Measurements from ENCODE around the gene CA5B. TPM values are rescaled to one million over a fixed set of nuclear protein-coding genes. Genes with fewer than 3 reads are reported as not detected.
"Not testable (repeated sequence)": the region's sequence is repeated elsewhere in the genome, so short reads cannot be mapped to it uniquely, and the experiment has no call there.

CA5B gene
- polyA plus RNA-seq, 2 donors = 1.5 to 1.6 TPM

DNA sequence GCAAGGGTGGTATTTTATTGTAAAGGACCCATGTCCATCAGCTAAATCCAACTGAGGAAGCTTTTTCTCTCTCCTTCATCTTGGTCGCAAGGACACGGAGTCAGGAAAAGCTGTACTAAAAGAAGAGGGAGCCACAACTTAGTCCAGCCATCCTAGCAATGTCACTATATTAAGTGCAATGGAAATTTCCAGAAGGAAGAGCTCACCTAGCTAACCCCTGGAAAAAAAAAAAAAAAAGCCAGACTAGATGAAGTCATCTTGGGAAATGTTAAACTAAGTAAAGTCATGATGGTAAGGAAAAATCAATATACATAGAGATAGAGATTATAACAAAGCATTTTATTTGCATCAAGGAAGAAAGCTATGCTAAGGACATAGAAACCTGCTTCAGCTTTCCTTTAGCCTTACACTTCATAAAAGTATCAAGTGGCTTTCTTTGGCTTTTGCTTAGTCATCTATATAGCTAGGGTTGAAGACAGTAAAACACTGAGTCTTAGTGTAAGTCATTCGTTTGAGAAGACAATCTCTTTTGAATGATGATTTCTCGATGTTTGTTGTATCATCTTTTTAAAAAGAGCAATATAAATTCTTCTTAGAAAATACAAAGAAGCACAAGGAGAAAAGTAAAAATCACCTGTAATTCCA is 18.6 kb upstream of the CA5B start:
- H3K36me3 ChIP-seq (ENCODE audit: control insufficient read depth in 2 of 2, insufficient read depth in 2 of 2, low read length in 1 of 2) = no peaks in the 10 kb centered on the region
- 86 to 87% methylated on average over 4 of the region's 4 CpGs for WGBS, 2 donors
- no peak overlapping the region for H3K27ac ChIP-seq (ENCODE audit: low read depth in 2 of 2, low read length in 1 of 2)
- no peak overlapping the region for H3K4me3 ChIP-seq (ENCODE audit: low read depth in 1 of 2, low read length in 2 of 2)
- H3K27me3 ChIP-seq (ENCODE audit: control insufficient read depth in 1 of 2, insufficient read depth in 2 of 2, low read length in 2 of 2) = no peaks in the 10 kb centered on the region
- H3K9me3 ChIP-seq (ENCODE audit: control insufficient read depth in 2 of 2, insufficient read depth in 1 of 2, low read depth in 1 of 2, low read length in 1 of 2) = no peaks in the 10 kb centered on the region
- no peaks in the 10 kb centered on the region for H3K4me1 ChIP-seq (ENCODE audit: control insufficient read depth in 2 of 2, insufficient read depth in 2 of 2, low read length in 1 of 2)

DNA sequence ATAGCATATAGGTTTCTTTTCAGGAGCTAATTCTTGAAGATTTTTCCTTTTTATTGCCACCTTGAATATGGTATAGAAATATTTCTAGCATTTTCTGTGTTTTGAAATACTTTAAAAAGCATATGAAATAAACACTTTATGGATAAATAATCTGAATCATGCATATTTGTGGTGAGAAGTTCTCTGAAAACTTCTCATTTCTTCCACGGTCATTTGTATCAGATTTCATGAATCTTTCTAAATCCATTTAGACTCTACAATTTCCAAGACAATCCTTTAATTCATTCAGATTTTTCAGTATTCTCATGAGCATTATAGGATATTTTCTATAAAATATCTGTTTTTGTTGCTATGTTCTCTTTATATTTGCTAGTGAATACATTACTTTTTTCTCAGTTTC is 16.2 kb upstream of the CA5B start:
- WGBS, 2 donors = 0 to 47% methylated on average over 1 of the region's 1 CpG

DNA sequence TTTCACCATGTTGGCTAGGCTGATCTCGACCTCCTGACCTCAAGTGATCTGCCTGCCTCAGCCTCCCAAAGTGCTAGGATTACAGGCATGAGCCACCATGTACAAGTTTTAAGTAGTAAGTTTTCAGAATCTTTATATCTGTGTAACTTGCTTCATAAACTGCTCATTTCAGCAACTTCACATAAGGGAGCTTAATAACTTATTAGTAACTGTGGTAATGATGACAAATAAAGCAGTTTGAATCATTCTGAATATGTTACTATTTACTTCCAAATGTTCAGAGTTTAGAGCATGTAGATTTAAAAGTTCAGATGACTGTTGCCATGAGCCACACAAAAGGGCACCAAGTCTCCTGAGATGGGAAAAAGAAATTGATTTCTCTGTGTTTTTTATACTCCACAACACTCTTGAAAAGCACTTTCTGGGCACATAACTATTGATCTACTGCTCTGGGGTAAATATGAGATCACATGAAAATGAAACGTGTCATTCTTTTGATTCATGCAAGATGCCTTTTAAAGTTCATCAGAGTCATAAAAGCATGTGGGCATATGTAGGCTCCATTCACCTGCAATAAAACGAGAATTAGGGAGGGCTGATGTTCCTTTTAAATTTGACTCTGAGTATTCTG is 14.1 kb upstream of the CA5B start:
- 79 to 81% methylated on average over 3 of the region's 3 CpGs for WGBS, 2 donors
- no peaks in the 10 kb centered on the region for H3K9me3 ChIP-seq (ENCODE audit: control insufficient read depth in 2 of 2, insufficient read depth in 1 of 2, low read depth in 1 of 2, low read length in 1 of 2)

More for the DNA sequence above, 16.2 kb upstream of the CA5B start:
- Histone ChIP-seq H3K9me3 (ENCODE audit: control insufficient read depth in 2 of 2, insufficient read depth in 1 of 2, low read depth in 1 of 2, low read length in 1 of 2) (no peaks in the 10 kb centered on the region), H3K27ac (ENCODE audit: low read depth in 2 of 2, low read length in 1 of 2) (no peak overlapping the region), H3K4me3 (ENCODE audit: low read depth in 1 of 2, low read length in 2 of 2) (no peak overlapping the region), H3K27me3 (ENCODE audit: control insufficient read depth in 1 of 2, insufficient read depth in 2 of 2, low read length in 2 of 2) (no peaks in the 10 kb centered on the region), H3K36me3 (ENCODE audit: control insufficient read depth in 2 of 2, insufficient read depth in 2 of 2, low read length in 1 of 2) (no peaks in the 10 kb centered on the region), H3K4me1 (ENCODE audit: control insufficient read depth in 2 of 2, insufficient read depth in 2 of 2, low read length in 1 of 2) (no peaks in the 10 kb centered on the region)

DNA sequence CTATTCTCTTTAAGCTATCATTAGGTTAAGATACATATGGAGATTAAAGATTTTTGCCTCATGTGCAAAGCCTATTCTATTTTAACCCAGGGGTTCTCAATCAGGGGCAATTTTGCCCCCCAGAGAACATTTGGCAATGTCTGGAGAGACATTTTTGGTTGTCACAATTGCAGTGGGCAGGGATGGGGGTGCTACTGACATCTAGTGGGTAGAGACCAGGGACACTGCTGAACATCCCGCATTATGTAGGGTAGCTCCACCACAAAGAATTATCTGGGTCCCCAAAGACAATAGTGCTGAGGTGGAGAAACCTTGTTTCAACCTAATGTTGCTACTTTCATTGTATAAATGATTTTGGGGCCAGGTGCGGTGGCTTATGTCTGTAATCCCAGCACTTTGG is 13.2 kb upstream of the CA5B start:
- no peaks in the 10 kb centered on the region for H3K27me3 ChIP-seq (ENCODE audit: control insufficient read depth in 1 of 2, insufficient read depth in 2 of 2, low read length in 2 of 2)
- no peak overlapping the region for H3K27ac ChIP-seq (ENCODE audit: low read depth in 2 of 2, low read length in 1 of 2)
- no peaks in the 10 kb centered on the region for H3K4me1 ChIP-seq (ENCODE audit: control insufficient read depth in 2 of 2, insufficient read depth in 2 of 2, low read length in 1 of 2)
- WGBS, 2 donors = 100% methylated on average over 2 of the region's 2 CpGs
- no peaks in the 10 kb centered on the region for H3K9me3 ChIP-seq (ENCODE audit: control insufficient read depth in 2 of 2, insufficient read depth in 1 of 2, low read depth in 1 of 2, low read length in 1 of 2)
- H3K36me3 ChIP-seq (ENCODE audit: control insufficient read depth in 2 of 2, insufficient read depth in 2 of 2, low read length in 1 of 2) = no peaks in the 10 kb centered on the region
- no peak overlapping the region for H3K4me3 ChIP-seq (ENCODE audit: low read depth in 1 of 2, low read length in 2 of 2)

More for the DNA sequence above, 14.1 kb upstream of the CA5B start:
- Histone ChIP-seq H3K27me3 (ENCODE audit: control insufficient read depth in 1 of 2, insufficient read depth in 2 of 2, low read length in 2 of 2) (no peaks in the 10 kb centered on the region), H3K27ac (ENCODE audit: low read depth in 2 of 2, low read length in 1 of 2) (no peak overlapping the region), H3K4me1 (ENCODE audit: control insufficient read depth in 2 of 2, insufficient read depth in 2 of 2, low read length in 1 of 2) (no peaks in the 10 kb centered on the region), H3K4me3 (ENCODE audit: low read depth in 1 of 2, low read length in 2 of 2) (no peak overlapping the region), H3K36me3 (ENCODE audit: control insufficient read depth in 2 of 2, insufficient read depth in 2 of 2, low read length in 1 of 2) (no peaks in the 10 kb centered on the region)

DNA sequence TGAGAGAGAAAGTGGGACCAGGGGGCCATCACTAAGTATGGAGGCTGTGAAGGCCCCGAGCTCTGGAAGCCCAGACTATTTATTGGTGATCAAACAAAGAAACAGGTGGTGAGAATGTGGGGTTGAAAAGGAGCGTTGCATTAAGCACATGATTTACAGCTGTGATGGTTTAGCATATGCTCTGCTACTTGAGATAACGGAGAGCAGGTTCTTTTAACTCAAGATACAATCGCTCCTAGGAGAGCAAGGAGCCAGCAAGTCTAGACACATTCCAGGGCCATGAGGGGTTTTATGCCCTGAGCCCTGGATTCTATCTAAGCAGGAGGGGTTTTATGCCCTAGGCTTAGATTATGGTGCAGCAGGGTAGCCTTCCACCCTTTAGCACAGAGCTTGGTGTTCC is 6.7 kb upstream of the CA5B start:
- not testable (repeated sequence) for H3K27me3 ChIP-seq (ENCODE audit: control insufficient read depth in 1 of 2, insufficient read depth in 2 of 2, low read length in 2 of 2); H3K27ac ChIP-seq (ENCODE audit: low read depth in 2 of 2, low read length in 1 of 2); H3K4me1 ChIP-seq (ENCODE audit: control insufficient read depth in 2 of 2, insufficient read depth in 2 of 2, low read length in 1 of 2); H3K36me3 ChIP-seq (ENCODE audit: control insufficient read depth in 2 of 2, insufficient read depth in 2 of 2, low read length in 1 of 2); H3K4me3 ChIP-seq (ENCODE audit: low read depth in 1 of 2, low read length in 2 of 2); H3K9me3 ChIP-seq (ENCODE audit: control insufficient read depth in 2 of 2, insufficient read depth in 1 of 2, low read depth in 1 of 2, low read length in 1 of 2)
- WGBS, 2 donors = 95 to 97% methylated on average over 4 of the region's 4 CpGs

DNA sequence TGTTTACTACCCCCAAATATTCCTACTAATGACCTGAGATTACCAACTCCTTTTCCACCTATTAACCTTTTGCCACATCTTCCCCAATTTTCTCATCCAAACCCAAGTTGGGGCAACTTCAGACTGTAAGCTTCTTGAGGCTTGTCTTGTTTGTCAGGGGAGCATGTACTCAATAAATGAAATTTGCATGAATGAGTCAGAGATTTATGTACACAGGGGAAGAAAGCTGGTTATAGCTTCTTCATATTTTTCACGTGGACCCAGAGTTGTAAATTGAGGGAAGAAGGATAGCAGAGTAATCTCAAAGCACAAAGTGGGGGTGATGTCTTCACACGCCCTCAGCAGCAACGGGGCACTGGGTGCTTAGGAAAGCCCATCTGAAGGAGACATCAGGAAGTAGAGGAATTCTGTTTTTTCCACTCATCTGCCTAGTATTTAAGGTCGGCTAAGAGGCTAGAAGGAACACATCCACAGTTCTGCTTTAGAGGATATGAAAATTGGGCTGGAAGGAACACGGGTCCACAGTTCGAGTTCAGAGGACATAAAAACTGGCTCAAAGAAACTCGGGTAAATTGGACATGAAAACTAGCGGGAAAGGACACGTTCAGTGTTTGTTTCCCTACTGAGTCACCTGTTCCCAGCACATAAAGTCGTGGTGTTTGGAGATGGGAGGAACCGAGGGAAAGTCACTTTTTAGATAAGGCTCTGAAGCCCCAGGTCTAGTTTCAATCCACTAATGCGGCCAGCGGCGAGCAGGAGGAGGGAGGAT is 696 bp upstream of the CA5B start:
- H3K36me3 ChIP-seq (ENCODE audit: control insufficient read depth in 2 of 2, insufficient read depth in 2 of 2, low read length in 1 of 2) = no peaks in the 10 kb centered on the region
- no peaks in the 10 kb centered on the region for H3K27me3 ChIP-seq (ENCODE audit: control insufficient read depth in 1 of 2, insufficient read depth in 2 of 2, low read length in 2 of 2)
- peak overlapping the region; percentile 29 to 56 for H3K4me3 ChIP-seq (ENCODE audit: low read depth in 1 of 2, low read length in 2 of 2)
- H3K4me1 ChIP-seq (ENCODE audit: control insufficient read depth in 2 of 2, insufficient read depth in 2 of 2, low read length in 1 of 2) = no peaks in the 10 kb centered on the region
- H3K9me3 ChIP-seq (ENCODE audit: control insufficient read depth in 2 of 2, insufficient read depth in 1 of 2, low read depth in 1 of 2, low read length in 1 of 2) = no peaks in the 10 kb centered on the region
- WGBS, 2 donors = 6 to 23% methylated on average over 14 of the region's 14 CpGs
- H3K27ac ChIP-seq (ENCODE audit: low read depth in 2 of 2, low read length in 1 of 2) = peak overlapping the region; percentile 31 to 59

DNA sequence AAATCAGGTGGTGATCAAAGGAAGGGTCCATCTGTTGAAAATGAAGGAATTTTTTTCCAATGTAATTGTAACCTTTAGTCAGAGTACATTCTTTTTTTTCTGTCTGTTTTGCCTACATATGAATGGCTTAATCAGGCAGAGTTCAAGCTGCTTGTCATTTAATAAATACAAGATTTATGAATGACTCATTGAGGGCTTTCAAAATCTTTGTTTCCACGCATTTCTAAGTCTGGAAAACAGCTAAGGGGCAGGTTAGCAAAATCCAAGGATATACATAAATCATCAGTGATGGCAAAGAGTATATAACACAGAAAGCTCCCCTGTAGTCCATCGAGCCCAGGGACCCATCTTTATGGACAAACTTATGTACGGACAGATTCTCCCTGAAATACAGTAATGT is 1.8 kb downstream of the CA5B start:
- no peaks in the 10 kb centered on the region for H3K27me3 ChIP-seq (ENCODE audit: control insufficient read depth in 1 of 2, insufficient read depth in 2 of 2, low read length in 2 of 2)
- no peak overlapping the region for H3K4me3 ChIP-seq (ENCODE audit: low read depth in 1 of 2, low read length in 2 of 2)
- no peaks in the 10 kb centered on the region for H3K4me1 ChIP-seq (ENCODE audit: control insufficient read depth in 2 of 2, insufficient read depth in 2 of 2, low read length in 1 of 2)
- WGBS, 2 donors = 50 to 74% methylated on average over 3 of the region's 3 CpGs
- H3K9me3 ChIP-seq (ENCODE audit: control insufficient read depth in 2 of 2, insufficient read depth in 1 of 2, low read depth in 1 of 2, low read length in 1 of 2) = no peaks in the 10 kb centered on the region
- no peak overlapping the region for H3K27ac ChIP-seq (ENCODE audit: low read depth in 2 of 2, low read length in 1 of 2)
- H3K36me3 ChIP-seq (ENCODE audit: control insufficient read depth in 2 of 2, insufficient read depth in 2 of 2, low read length in 1 of 2) = no peaks in the 10 kb centered on the region

DNA sequence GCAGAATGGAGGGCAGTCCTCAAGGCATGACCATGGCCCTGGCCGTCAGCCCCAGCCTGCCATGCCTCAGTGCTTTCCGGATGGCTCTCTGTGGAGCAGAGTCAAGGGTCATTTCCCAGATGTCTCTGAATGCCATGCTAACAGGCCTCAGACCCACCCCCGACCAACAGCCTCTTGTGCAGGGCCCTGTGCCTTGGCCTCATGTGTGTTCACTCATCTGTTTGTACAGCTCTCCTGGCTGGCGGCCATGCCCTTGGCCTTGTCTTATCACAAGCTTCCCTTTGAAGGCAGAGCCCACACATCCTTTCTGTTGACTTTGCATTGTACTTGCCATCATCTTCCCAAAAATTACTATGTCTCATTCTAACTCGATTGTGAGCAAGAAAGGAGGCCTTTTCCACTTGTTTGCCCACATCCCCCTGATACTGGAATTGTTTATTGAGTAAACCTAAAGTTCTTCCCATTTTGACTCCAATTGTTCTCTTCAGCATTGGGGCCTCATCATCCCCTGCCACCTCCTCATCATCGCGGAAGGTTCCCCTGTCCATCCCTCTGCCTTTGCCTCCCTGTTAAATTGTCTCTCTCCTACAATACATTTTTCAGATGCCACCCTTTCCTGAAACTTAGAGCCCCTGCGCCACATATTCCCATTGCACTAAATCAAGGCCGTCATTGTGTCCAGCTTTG is 6.3 kb downstream of the CA5B start:
- no peaks in the 10 kb centered on the region for H3K9me3 ChIP-seq (ENCODE audit: control insufficient read depth in 2 of 2, insufficient read depth in 1 of 2, low read depth in 1 of 2, low read length in 1 of 2)
- H3K36me3 ChIP-seq (ENCODE audit: control insufficient read depth in 2 of 2, insufficient read depth in 2 of 2, low read length in 1 of 2) = no peaks in the 10 kb centered on the region
- no peaks in the 10 kb centered on the region for H3K4me1 ChIP-seq (ENCODE audit: control insufficient read depth in 2 of 2, insufficient read depth in 2 of 2, low read length in 1 of 2)
- no peak overlapping the region for H3K27ac ChIP-seq (ENCODE audit: low read depth in 2 of 2, low read length in 1 of 2)
- no peak overlapping the region for H3K4me3 ChIP-seq (ENCODE audit: low read depth in 1 of 2, low read length in 2 of 2)
- WGBS, 2 donors = 80 to 85% methylated on average over 9 of the region's 9 CpGs
- no peaks in the 10 kb centered on the region for H3K27me3 ChIP-seq (ENCODE audit: control insufficient read depth in 1 of 2, insufficient read depth in 2 of 2, low read length in 2 of 2)

DNA sequence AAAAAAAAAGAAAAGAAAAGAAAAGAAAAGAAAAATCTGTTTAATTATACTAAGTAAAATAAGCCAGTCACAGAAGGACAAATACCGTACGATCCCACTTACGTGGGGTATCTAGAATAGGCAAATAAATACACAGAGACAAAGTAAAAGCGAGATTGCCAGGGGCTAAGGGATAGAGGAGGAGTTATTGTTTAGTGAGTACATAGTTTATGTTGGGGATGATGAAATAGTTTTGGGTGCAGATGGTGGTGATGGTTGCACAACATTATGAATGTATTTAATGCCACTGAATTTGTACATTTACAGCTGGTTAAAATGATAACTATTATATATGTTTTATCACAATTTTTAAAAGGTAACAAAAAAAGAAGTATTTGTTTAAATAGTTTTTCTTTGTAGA is 7.1 kb downstream of the CA5B start:
- Histone ChIP-seq H3K4me1 (ENCODE audit: control insufficient read depth in 2 of 2, insufficient read depth in 2 of 2, low read length in 1 of 2) (no peaks in the 10 kb centered on the region), H3K27me3 (ENCODE audit: control insufficient read depth in 1 of 2, insufficient read depth in 2 of 2, low read length in 2 of 2) (no peaks in the 10 kb centered on the region), H3K9me3 (ENCODE audit: control insufficient read depth in 2 of 2, insufficient read depth in 1 of 2, low read depth in 1 of 2, low read length in 1 of 2) (no peaks in the 10 kb centered on the region), H3K27ac (ENCODE audit: low read depth in 2 of 2, low read length in 1 of 2) (no peak overlapping the region), H3K36me3 (ENCODE audit: control insufficient read depth in 2 of 2, insufficient read depth in 2 of 2, low read length in 1 of 2) (no peaks in the 10 kb centered on the region), H3K4me3 (ENCODE audit: low read depth in 1 of 2, low read length in 2 of 2) (no peak overlapping the region)
- WGBS, 2 donors = 90 to 91% methylated on average over 4 of the region's 4 CpGs
